Skeletal muscle cell (primary cell): ENCODE results near the gene PPP1R1A.

ENCODE experiments used
- DNase-seq: peaks from one replicate; pipeline ENCODE4 v3.0.0-alpha.2; 2010; ENCODE audit warnings: low read depth
- H3K4me3 ChIP-seq: 2 replicates; pipeline ENCODE4 v1.5.1; 2011; ENCODE audit warnings: low read depth, mild to moderate bottlenecking, control low read depth, low read length, moderate library complexity

Gene PPP1R1A

GRCh38 chr12:54604436-54604835 lies 16.0 kb upstream of the PPP1R1A start:
- H3K4me3 ChIP-seq = no peak overlapping the region
- DNase-seq = no peak

DNA sequence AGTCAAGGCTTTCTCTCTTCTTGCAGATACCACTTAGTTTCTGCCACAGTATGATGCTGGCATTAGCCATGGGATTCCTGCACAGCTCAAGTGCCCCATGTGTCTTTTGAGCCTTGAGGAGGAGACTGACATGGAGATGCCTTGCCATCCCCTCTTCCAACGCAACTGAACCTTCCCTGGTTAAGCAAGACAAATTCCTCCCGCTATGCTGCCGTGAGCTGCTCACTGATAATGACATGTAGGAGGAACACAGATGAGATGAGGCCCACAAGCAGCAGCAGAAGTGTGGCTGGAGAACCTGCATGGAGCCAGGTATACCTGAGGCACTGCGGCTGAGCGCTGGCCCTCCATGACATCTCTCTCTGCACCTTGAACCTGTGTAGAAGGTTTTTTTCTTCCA lies 15.4 kb upstream of the PPP1R1A start:
- no peak for DNase-seq
- H3K4me3 ChIP-seq = no peak overlapping the region

- DNase-seq = no peak
- H3K4me3 ChIP-seq = no peak overlapping the region
Observed at GRCh38 chr12:54603173-54603814, 14.8 kb upstream of the PPP1R1A start.

GRCh38 chr12:54602661-54603060 lies 14.2 kb upstream of the PPP1R1A start:
- DNase-seq = no peak
- H3K4me3 ChIP-seq = no peak overlapping the region

- DNase-seq = no peak
- no peak overlapping the region for H3K4me3 ChIP-seq
Observed at GRCh38 chr12:54601841-54602240, 13.4 kb upstream of the PPP1R1A start.

- no peak for DNase-seq
Observed at GRCh38 chr12:54598970-54599369, 10.5 kb upstream of the PPP1R1A start.

DNA sequence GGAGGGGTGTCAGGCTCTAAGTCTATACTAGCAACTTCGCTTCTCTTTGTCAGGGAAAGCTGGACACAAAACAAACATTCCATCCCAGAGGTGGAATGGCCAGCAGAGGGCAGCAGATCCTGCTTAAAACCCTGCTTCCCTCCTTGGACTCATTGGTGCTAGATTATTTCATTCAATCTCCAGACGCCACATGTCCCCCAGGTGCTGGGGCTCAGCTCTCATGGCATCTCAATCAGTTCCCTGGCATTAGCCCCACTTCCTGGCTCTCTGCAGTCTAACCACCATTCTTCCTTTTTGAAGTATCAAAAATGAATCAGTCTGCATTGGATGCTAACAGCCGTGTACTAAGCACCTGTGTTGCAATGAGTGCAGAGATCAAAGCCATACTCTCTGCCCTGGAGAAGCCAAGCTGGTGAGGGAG lies 8.1 kb upstream of the PPP1R1A start:
- no peak for DNase-seq
- H3K4me3 ChIP-seq = no peak overlapping the region

More at GRCh38 chr12:54598970-54599369, 10.5 kb upstream of the PPP1R1A start:
- H3K4me3 ChIP-seq = no peak overlapping the region

GRCh38 chr12:54595471-54595870 lies 7.0 kb upstream of the PPP1R1A start:
- H3K4me3 ChIP-seq = no peak overlapping the region
- no peak for DNase-seq

DNA sequence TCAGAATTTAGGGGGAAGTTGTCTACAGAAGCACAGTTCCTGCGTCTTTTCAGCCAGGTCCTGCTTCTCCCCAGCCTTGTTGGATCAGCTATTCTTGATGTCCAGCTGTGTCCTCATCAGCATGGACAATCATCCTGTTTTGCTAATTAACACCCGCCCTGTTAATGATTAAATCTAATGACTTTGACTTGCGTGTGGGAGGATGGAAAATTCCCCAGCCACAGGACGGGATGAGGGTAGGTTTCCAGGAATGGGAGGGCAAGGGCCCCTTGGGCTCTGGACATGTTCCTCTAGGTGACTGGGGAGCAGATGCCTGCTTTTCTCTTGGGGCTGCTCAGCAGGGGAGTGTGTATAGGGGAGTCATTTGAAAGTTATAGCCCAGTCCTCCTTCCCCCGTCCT lies 5.3 kb upstream of the PPP1R1A start:
- DNase-seq = no peak
- no peak overlapping the region for H3K4me3 ChIP-seq

DNA sequence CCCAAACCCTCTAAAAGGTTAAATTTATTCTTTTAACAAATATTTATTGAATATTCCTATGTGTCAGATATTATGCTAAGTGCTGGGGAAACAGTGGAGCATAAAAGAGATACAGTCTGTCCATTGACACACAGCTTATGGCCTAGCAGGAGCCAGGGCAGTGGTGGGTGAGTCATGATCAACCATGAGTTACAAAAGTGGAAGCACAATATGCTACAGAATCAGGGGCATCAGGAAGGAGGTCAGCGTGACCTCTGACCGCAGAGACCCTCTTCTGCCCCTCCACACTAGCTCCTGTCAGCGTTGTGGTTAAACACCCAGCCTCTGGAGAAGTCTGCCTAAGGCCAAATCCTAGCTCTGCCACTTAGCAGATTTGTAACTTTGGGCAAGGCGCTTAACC lies 4.7 kb upstream of the PPP1R1A start:
- H3K4me3 ChIP-seq = no peak overlapping the region
- no peak for DNase-seq

GRCh38 chr12:54592316-54592715 lies 3.9 kb upstream of the PPP1R1A start:
- no peak overlapping the region for H3K4me3 ChIP-seq
- no peak for DNase-seq

- no peak for DNase-seq
- H3K4me3 ChIP-seq = no peak overlapping the region
Observed at GRCh38 chr12:54590978-54591591, 2.6 kb upstream of the PPP1R1A start.

GRCh38 chr12:54589964-54590363 lies 1.5 kb upstream of the PPP1R1A start:
- no peak overlapping the region for H3K4me3 ChIP-seq
- DNase-seq = no peak

GRCh38 chr12:54588890-54589267 lies 420 bp upstream of the PPP1R1A start:
- H3K4me3 ChIP-seq = no peak overlapping the region
- DNase-seq = no peak

GRCh38 chr12:54587315-54587873 lies 1.1 kb downstream of the PPP1R1A start:
- no peak for DNase-seq

DNA sequence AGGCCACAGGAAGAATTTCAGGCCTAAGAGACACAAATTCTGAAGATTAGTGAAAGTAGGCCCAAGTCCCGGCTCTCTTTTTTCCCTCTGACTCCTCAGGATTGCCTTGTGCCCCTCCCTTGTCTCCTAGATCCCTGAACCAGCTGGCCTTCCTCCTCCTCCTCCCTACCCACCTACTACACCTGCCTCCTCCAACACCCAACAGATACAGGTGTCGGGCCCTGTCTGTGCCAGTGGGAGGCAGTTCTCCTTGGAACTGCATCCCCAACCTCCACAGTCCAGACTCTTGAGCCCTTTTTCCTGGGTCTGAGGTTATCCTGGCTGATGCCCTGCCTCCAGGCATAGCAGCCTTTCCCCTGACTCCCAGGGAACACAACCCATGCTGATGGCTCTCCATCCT lies 1.8 kb downstream of the PPP1R1A start:
- no peak overlapping the region for H3K4me3 ChIP-seq
- no peak for DNase-seq

More at GRCh38 chr12:54587315-54587873, 1.1 kb downstream of the PPP1R1A start:
- no peak overlapping the region for H3K4me3 ChIP-seq

GRCh38 chr12:54585243-54585642 lies 3.2 kb downstream of the PPP1R1A start:
- no peak for DNase-seq
- no peak overlapping the region for H3K4me3 ChIP-seq

DNA sequence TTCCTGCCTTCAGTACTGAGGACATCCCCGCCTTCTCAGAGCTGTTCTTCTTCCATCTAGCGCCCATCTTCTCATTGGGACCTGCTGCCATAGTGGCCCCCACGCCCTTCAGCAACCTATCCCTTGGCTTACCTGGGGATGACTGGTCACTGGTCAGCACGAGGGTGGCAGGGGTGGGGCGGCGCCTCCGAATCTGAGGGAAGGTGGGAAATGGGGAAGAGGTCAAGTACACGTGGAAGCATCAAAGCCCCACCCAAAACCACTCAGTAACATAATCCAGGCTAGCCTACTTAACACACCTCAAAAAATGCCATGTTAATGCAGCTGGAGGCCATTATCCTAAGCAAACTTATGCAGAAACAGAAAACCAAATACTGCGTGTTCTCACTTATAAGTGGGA lies 4.3 kb downstream of the PPP1R1A start:
- DNase-seq = no peak
- no peak overlapping the region for H3K4me3 ChIP-seq

- no peak overlapping the region for H3K4me3 ChIP-seq
- DNase-seq = no peak
Observed at GRCh38 chr12:54583726-54584125, 4.7 kb downstream of the PPP1R1A start.

DNA sequence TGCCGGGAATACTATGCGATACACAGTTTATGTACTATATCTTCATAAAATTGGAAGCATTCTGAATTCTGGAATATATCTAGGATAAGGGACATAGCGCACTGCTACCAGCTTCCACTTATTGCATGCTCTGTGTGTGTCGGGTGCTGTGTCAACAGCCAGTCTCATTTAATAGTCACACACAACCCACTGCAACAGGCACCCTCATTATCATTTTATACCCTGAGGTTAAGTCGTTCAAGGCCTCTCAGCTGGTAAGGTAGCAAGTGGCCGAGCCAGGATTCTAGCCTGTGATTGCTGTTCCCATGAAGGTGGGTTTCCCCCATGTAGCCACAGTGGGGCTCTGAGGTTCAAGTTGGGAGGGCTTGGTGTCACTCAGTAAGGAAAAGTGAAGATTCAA lies 7.0 kb downstream of the PPP1R1A start:
- no peak for DNase-seq
- no peak overlapping the region for H3K4me3 ChIP-seq

- H3K4me3 ChIP-seq = no peak overlapping the region
- no peak for DNase-seq
Observed at GRCh38 chr12:54579696-54580333, 8.6 kb downstream of the PPP1R1A start.
